Measurements from ENCODE around the gene MMS22L. TPM values are rescaled to one million over a fixed set of nuclear protein-coding genes. Genes with fewer than 3 reads are reported as not detected.

Gene MMS22L
- total and polyA plus RNA-seq, 2 of the 13 experiments (the other 11 are each of a cell fraction or from before 2014, with no cell fraction given), result 6.2 to 32.9 TPM

GRCh38 chr6:97262676-97263075, 20.3 kb downstream of the MMS22L start:
- ChIA-PET CTCF (ENCODE audit: low intra/inter-chr PET ratio, low total read pairs) (no interaction called here), POLR2A (no interaction called here)
- no peaks in the 10 kb centered on the region for H3K4me1 ChIP-seq (ENCODE audit: insufficient read depth, low read length)
- H3K27me3 ChIP-seq (ENCODE audit: control insufficient read depth in 1 of 2, insufficient read depth in 2 of 2, low read length in 2 of 2), result no peaks in the 10 kb centered on the region
- H3K79me2 ChIP-seq (ENCODE audit: insufficient read depth, low read length), result no peaks in the 10 kb centered on the region
- H4K20me1 ChIP-seq (ENCODE audit: insufficient read depth, low read length), result no peaks in the 10 kb centered on the region
- H3K9me3 ChIP-seq (ENCODE audit: low read length), result no peaks in the 10 kb centered on the region
- no peak for FAIRE-seq
- ATAC-seq, result no peak
- no peak overlapping the region for H3K4me3 ChIP-seq (replicated peaks in 1 of 3; ENCODE audit: insufficient read depth in 1 of 3, low read depth in 2 of 3, low read length in 3 of 3)
- H3K9ac ChIP-seq (ENCODE audit: insufficient read depth, low read depth, low read length), result no peak overlapping the region
- TF ChIP-seq SP4 (CRISPR knock-in tag; IDR thresholded peaks at IDR 0.05) (no peak), ZSCAN25 (CRISPR knock-in tag; IDR thresholded peaks at IDR 0.05) (no peak), ZNF577 (CRISPR knock-in tag; IDR thresholded peaks at IDR 0.05; ENCODE audit: borderline replicate concordance, low read depth) (no peak), TSC22D2 (CRISPR knock-in tag; IDR thresholded peaks at IDR 0.05; ENCODE audit: borderline replicate concordance) (no peak), ZNF350 (CRISPR knock-in tag; IDR thresholded peaks at IDR 0.05; ENCODE audit: borderline replicate concordance, low read depth) (no peak), ZUFSP (CRISPR knock-in tag; IDR thresholded peaks at IDR 0.05; ENCODE audit: borderline replicate concordance) (no peak), ZNF260 (CRISPR knock-in tag; IDR thresholded peaks at IDR 0.05; ENCODE audit: borderline replicate concordance, low read depth) (no peak), ZBTB49 (CRISPR knock-in tag; IDR thresholded peaks at IDR 0.05; ENCODE audit: borderline replicate concordance) (no peak), CC2D1A (CRISPR knock-in tag; IDR thresholded peaks at IDR 0.05) (no peak), MEIS2 (CRISPR knock-in tag; IDR thresholded peaks at IDR 0.05) (no peak), ZNF451 (CRISPR knock-in tag; IDR thresholded peaks at IDR 0.05) (no peak), EP300 (IDR thresholded peaks at IDR 0.05; ENCODE audit: low read depth in 2 of 2, low read length in 2 of 2) (no peak), EP300 (CRISPR knock-in tag; IDR thresholded peaks at IDR 0.05; ENCODE audit: borderline replicate concordance) (no peak), ZNF644 (CRISPR knock-in tag; IDR thresholded peaks at IDR 0.05; ENCODE audit: low read depth) (no peak), ZNF549 (CRISPR knock-in tag; IDR thresholded peaks at IDR 0.05) (no peak), ZNF709 (CRISPR knock-in tag; IDR thresholded peaks at IDR 0.05) (no peak)
- H3K36me3 ChIP-seq (replicated peaks in 1 of 2; ENCODE audit: control insufficient read depth in 1 of 2, insufficient read depth in 2 of 2, low read length in 2 of 2), result peaks cover 1 to 28% of the 10 kb centered on the region in 2 experiments; a peak in 4 of 5 replicates
- no peak overlapping the region for H3K27ac ChIP-seq (ENCODE audit: extremely low read length, insufficient read depth, low read length)
- no TSS peak for BruUV-seq (replicated peaks)
- 97% methylated on average over 2 of the region's 2 CpGs for WGBS (ENCODE audit: low lambda C conversion rate)
- no peak overlapping the region for H2AFZ ChIP-seq (ENCODE audit: low read length)
- DNase-seq (ENCODE audit: low spot score), result no peak
- no peak overlapping the region for H3K4me2 ChIP-seq (ENCODE audit: low read depth, low read length)
- intact Hi-C loops (cut with micrococcal nuclease; ENCODE audit: unreplicated experiment) (no loop called here), in situ Hi-C loops (cut with HindIII; ENCODE audit: extremely low pct_ligation_motif_present, low pct_unique_long_range_greater_than_20kb) (no loop called here)

Data from HepG2 (cell line).